Tibial nerve (tissue), 3 donors: ENCODE measurements around the gene NCOA1.

Experiments
- CTCF ChIP-seq, 5 experiments: fragments of 200-600 bp in 3 of 5; fragments of 450-650 bp in 2 of 5; sonication (generic) in 3 of 5; IDR thresholded peaks; one replicate each; pipeline ENCODE4 v1.5.1; 2016 to 2019; ENCODE audit warnings: antibody characterized with exemption in 5 of 5, mild to moderate bottlenecking in 3 of 5, moderate library complexity in 2 of 5
- POLR2A ChIP-seq, 2 donors: fragments of 450-650 bp; IDR thresholded peaks; one replicate each; pipeline ENCODE4 v1.6.1; 2017; ENCODE audit warnings: antibody characterized with exemption in 2 of 2, mild to moderate bottlenecking in 2 of 2, moderate library complexity in 2 of 2

- TF ChIP-seq POLR2A (IDR thresholded peaks at IDR 0.05) (no peak), CTCF (IDR thresholded peaks at IDR 0.05) (no peak)
These were observed 265.7 kb downstream of the NCOA1 start for GRCh38 chr2:24756789-24757188.
